GM10248 (cell line): Measurements from ENCODE around the gene SPSB1.

ENCODE experiments used
- CTCF ChIA-PET: fragments of 300-600 bp; sonication (Branson Sonifier 250); formaldehyde crosslinking; extraction: SDS; loops from one replicate; lab custom pipeline; 2021; ENCODE audit warnings: antibody characterized with exemption; lab: Yijun Ruan, JAX
- POLR2A ChIA-PET: fragments of 350-650 bp; sonication (Branson Sonifier 250); formaldehyde crosslinking; extraction: SDS; loops from one replicate; lab custom pipeline; 2020; ENCODE audit warnings: antibody characterized with exemption; lab: Yijun Ruan, JAX
- DNase-seq: peaks from one replicate; pipeline ENCODE4 v3.0.0; 2012; ENCODE audit errors: extremely low spot score
- TF ChIP-seq, protein P1 (sequence below): IDR thresholded peaks from 2 replicates; pipeline ENCODE4 v1.5.1; 2012; ENCODE audit warnings: mild to moderate bottlenecking, low read depth; ENCODE audit errors: extremely low read depth, missing control alignments, control extremely low read depth

SPSB1 gene

DNA sequence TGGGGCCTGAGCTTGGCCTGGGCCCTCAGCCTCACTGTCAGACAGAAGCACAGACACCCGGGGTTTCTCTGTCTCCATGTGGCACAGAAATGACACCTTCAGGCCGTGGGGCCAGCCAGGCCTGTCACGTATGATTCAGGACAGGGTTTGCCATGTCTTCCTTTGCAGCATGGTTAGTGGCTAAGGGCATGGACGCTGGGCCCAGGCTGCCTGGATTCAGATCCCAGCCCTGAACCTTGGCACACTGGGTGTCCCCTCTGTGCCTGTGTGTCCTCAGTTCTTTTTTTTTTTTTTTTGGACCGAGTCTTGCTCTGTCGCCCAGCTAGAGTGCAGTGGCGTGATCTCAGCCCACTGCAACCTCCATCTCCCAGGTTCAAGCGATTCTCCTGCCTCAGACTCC is 73.6 kb downstream of the SPSB1 start:
- TF ChIP-seq, protein P1, sequence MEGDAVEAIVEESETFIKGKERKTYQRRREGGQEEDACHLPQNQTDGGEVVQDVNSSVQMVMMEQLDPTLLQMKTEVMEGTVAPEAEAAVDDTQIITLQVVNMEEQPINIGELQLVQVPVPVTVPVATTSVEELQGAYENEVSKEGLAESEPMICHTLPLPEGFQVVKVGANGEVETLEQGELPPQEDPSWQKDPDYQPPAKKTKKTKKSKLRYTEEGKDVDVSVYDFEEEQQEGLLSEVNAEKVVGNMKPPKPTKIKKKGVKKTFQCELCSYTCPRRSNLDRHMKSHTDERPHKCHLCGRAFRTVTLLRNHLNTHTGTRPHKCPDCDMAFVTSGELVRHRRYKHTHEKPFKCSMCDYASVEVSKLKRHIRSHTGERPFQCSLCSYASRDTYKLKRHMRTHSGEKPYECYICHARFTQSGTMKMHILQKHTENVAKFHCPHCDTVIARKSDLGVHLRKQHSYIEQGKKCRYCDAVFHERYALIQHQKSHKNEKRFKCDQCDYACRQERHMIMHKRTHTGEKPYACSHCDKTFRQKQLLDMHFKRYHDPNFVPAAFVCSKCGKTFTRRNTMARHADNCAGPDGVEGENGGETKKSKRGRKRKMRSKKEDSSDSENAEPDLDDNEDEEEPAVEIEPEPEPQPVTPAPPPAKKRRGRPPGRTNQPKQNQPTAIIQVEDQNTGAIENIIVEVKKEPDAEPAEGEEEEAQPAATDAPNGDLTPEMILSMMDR: no peak
- POLR2A ChIA-PET: no interaction called here
- DNase-seq: no peak
- CTCF ChIA-PET: interaction anchor here (1.0 to 1.3 kb wide), 2 partner anchors 10 to 129 kb away, joined by 3 to 4 read pairs; no protein-coding TSS in a partner anchor

DNA sequence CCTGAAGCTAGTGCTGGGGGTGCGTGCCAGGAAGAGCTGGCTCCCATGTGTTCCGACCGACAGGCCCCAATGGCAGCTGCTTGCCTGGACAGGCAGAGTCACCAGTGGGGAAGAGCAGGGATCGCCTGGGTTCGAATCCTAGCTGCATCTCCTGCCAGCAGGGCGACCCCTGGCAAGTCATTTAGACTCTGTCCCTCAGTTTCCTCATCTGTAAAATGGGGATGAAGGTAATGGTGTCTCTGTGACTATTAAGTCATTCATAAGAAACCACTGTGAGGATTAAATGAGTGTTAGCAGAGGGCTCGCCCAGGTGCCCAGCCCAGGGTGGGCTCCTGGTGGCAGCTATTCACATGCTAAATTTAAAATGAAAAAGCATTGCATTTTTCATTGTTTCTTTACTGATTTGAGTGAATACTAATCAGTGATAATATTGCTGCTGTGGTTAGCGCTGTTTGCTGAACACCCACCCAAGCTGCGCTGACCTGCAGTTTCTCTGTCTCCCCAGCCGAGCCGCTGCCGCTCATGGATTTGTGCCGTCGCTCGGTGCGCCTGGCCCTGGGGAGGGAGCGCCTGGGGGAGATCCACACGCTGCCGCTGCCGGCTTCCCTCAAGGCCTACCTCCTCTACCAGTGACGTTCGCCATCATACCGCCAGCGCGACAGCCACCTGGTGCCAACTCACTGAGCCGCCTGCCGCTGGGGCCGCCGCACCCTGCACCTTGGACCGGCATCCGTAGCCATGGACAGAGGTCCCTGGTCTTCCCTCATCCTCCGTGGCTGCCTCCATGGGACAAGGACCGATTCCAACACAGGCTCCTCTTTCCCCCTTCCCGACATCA is 74.5 kb downstream of the SPSB1 start:
- ChIA-PET CTCF (interaction anchor here (1.0 to 1.3 kb wide), 2 partner anchors 9 to 129 kb away, joined by 3 to 4 read pairs; no protein-coding TSS in a partner anchor), POLR2A (no interaction called here)
- TF ChIP-seq, protein P1: no peak
- DNase-seq: no peak

DNA sequence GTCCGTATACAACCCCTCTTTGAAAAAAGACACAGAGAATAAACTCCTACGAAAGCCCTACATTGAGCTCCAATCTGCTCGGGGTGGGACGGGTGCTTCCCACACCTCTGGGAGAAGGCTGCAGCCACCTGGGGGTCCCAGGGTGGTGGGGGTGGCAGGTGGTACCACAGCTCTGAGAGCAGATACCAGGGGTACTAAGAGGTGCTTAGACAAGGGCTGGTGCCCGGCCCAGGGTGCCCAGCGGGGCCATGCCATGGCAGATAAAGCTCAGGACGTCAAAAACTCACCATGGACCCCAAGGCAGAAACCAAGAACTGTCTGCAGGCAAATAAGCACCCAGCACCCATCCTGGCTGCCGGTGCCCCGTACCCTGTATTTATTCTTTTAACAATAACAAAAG is 75.1 kb downstream of the SPSB1 start:
- POLR2A ChIA-PET: no interaction called here
- TF ChIP-seq, protein P1: no peak
- CTCF ChIA-PET: interaction anchor here (1.3 kb wide), 1 partner anchor 9 kb away, joined by 4 read pairs; no protein-coding TSS in a partner anchor
- DNase-seq: no peak

DNA sequence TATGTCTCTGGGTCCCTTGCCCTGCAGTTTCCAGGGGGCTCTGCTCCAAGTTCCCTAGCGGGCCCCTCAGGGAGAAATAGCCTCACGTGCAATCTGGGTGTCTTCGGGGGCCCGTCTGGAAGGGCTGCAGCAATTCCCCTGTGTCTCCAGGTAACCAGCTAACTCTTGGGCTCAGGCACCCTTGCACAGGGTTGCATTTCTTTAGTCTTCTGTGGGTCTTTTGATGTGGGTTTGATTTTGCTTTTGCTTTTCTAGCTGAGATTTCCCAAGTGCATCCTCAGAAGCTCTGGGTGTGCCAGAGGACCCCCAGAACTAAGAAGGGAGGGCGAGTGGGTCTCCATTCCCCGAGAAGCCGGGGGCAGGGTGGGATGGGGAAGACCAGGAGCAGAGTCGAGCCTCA is 75.7 kb downstream of the SPSB1 start:
- TF ChIP-seq, protein P1: no peak
- POLR2A ChIA-PET: no interaction called here
- CTCF ChIA-PET: interaction anchor here (1.4 kb wide), 1 partner anchor 11 kb away, joined by 3 read pairs; no protein-coding TSS in a partner anchor
- DNase-seq: no peak

DNA sequence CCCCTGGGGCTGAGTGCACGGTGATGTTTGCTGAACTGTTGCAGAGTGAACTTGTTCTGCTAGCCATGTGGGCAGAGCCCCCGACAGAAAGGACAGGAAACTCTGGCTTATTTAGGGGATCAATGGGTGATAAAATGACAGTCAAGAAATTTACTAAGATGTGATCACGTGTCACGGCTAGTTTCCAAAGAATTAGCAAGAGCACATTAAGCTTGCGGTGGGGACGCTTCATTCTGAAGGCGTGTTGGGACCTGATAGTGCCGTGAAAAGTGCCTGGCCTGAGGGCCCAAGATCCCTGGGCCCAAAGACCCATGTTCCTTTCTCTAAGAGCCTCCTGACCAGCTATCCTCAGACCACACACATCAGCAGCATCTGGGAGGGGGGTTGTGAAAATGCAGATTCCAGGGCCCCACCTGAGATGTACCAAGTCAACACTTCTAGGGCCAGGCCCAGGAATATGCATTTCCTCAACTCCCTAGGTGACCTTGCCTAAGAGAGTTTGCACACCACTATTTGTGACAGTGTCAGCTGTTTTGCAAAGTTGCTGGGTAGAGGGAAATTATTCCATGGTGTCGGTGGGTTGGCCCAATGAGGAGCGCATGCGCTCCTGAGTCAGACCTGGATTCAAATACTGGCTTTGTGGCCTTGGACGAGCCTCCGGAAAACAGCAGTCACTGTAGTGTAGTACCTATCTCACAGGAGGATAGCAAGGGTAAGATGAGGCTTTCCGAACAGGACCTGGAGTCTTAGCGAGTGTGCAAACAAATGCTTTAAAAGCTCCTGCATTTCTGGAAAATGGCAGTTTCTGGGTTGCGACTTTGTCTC is 77.5 kb downstream of the SPSB1 start:
- CTCF ChIA-PET: no interaction called here
- no peak for DNase-seq
- TF ChIP-seq, protein P1: no peak
- POLR2A ChIA-PET: no interaction called here

DNA sequence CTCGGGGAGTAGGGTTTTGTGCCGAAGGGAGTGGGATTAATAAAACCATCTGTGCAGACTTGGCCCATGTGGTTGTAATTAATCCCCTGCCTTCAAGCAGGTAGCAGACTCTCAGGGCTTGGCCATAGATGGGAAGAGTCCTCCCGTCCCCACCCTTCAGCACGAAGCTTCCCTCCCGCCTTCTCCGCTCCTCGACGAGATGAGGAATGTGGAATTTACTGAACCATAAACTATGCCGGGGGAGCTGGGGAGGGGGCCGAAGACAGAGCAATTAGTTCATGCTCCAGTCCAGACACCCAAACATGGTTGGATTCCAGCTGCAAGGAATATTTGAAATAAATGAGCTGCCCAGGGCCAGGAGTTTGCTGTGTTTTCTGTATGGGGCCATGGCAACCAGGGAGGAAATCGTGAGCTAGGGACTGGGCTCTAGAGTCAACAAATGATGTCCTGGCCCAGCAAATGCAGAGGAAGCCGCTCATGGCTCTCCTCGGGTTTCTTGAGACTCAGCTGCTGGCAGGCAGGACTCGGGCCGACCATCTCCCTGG is 78.8 kb downstream of the SPSB1 start:
- ChIA-PET CTCF (interaction anchor here (0.8 kb wide), 1 partner anchor 9 kb away, joined by 3 read pairs; no protein-coding TSS in a partner anchor), POLR2A (interaction anchor here (0.7 kb wide), 1 partner anchor 40 kb away, joined by 3 read pairs; no protein-coding TSS in a partner anchor)
- no peak for DNase-seq

More for the DNA sequence above, 78.8 kb downstream of the SPSB1 start:
- TF ChIP-seq, protein P1: no peak
